Measurements from ENCODE around the gene EIF3K. TPM values are rescaled to one million over a fixed set of nuclear protein-coding genes. Genes with fewer than 3 reads are reported as not detected.
A peak's percentile ranks its signal among the peaks of the same experiment; 100 is the strongest.

The EIF3K gene
- total RNA-seq, 2 donors from 2014 or later: 237 to 302 TPM

- no peak for ATAC-seq (ENCODE audit: insufficient number of reproducible peaks, low FRiP score, low read depth)
- Histone ChIP-seq H3K4me1 (ENCODE audit: control insufficient read depth in 1 of 2, low read depth in 2 of 2) (peaks cover 17 to 34% of the 10 kb centered on the region in 2 donors), H3K27me3 (replicated peaks; ENCODE audit: insufficient read depth) (no peaks in the 10 kb centered on the region), H3K27ac (peak overlapping the region; percentile 99 to 100), H3K36me3 (no peaks in the 10 kb centered on the region), H3K9me3 (no peaks in the 10 kb centered on the region), H3K4me3 (peak overlapping the region; percentile 96)
- no peak for TF ChIP-seq CTCF (IDR thresholded peaks at IDR 0.05)
- DNase-seq (ENCODE audit: low spot score): no peak
Measured at GRCh38 chr19:38647966-38648768, 29.2 kb downstream of the EIF3K start.

GRCh38 chr19:38648769-38649304, 29.8 kb downstream of the EIF3K start:
- Histone ChIP-seq H3K4me1 (ENCODE audit: control insufficient read depth in 1 of 2, low read depth in 2 of 2) (peaks cover 23 to 41% of the 10 kb centered on the region in 2 donors), H3K9me3 (no peaks in the 10 kb centered on the region), H3K27ac (peak overlapping the region; percentile 99 to 100), H3K27me3 (replicated peaks; ENCODE audit: insufficient read depth) (no peaks in the 10 kb centered on the region), H3K36me3 (no peaks in the 10 kb centered on the region), H3K4me3 (peak overlapping the region; percentile 96)
- DNase-seq (ENCODE audit: low spot score) (no peak), ATAC-seq (ENCODE audit: insufficient number of reproducible peaks, low FRiP score, low read depth) (no peak)
- no peak for TF ChIP-seq CTCF (IDR thresholded peaks at IDR 0.05)

- H3K9me3 ChIP-seq: no peaks in the 10 kb centered on the region
- H3K4me3 ChIP-seq: peak overlapping the region; percentile 96
- H3K36me3 ChIP-seq: no peaks in the 10 kb centered on the region
- no peak for TF ChIP-seq CTCF (IDR thresholded peaks at IDR 0.05)
- ATAC-seq (ENCODE audit: insufficient number of reproducible peaks, low FRiP score, low read depth): no peak
- H3K27ac ChIP-seq: peak overlapping the region; percentile 99 to 100
- peaks cover 29 to 48% of the 10 kb centered on the region in 2 donors for H3K4me1 ChIP-seq (ENCODE audit: control insufficient read depth in 1 of 2, low read depth in 2 of 2)
- H3K27me3 ChIP-seq (replicated peaks; ENCODE audit: insufficient read depth): no peaks in the 10 kb centered on the region
- DNase-seq (ENCODE audit: low spot score): no peak
Measured at GRCh38 chr19:38649305-38650171, 30.6 kb downstream of the EIF3K start.

GRCh38 chr19:38650172-38650775, 31.3 kb downstream of the EIF3K start:
- no peak for DNase-seq (ENCODE audit: low spot score)
- H3K27ac ChIP-seq: peak overlapping the region; percentile 99 to 100
- H3K36me3 ChIP-seq: no peaks in the 10 kb centered on the region
- H3K27me3 ChIP-seq (replicated peaks; ENCODE audit: insufficient read depth): no peaks in the 10 kb centered on the region
- no peaks in the 10 kb centered on the region for H3K9me3 ChIP-seq
- peaks cover 37 to 55% of the 10 kb centered on the region in 2 donors for H3K4me1 ChIP-seq (ENCODE audit: control insufficient read depth in 1 of 2, low read depth in 2 of 2)
- no peak for TF ChIP-seq CTCF (IDR thresholded peaks at IDR 0.05)
- H3K4me3 ChIP-seq: peak overlapping the region; percentile 96
- ATAC-seq (ENCODE audit: insufficient number of reproducible peaks, low FRiP score, low read depth): no peak

Data from thoracic aorta (tissue), 2 donors.